ENCODE data around the gene EDARADD.

The EDARADD gene

DNA sequence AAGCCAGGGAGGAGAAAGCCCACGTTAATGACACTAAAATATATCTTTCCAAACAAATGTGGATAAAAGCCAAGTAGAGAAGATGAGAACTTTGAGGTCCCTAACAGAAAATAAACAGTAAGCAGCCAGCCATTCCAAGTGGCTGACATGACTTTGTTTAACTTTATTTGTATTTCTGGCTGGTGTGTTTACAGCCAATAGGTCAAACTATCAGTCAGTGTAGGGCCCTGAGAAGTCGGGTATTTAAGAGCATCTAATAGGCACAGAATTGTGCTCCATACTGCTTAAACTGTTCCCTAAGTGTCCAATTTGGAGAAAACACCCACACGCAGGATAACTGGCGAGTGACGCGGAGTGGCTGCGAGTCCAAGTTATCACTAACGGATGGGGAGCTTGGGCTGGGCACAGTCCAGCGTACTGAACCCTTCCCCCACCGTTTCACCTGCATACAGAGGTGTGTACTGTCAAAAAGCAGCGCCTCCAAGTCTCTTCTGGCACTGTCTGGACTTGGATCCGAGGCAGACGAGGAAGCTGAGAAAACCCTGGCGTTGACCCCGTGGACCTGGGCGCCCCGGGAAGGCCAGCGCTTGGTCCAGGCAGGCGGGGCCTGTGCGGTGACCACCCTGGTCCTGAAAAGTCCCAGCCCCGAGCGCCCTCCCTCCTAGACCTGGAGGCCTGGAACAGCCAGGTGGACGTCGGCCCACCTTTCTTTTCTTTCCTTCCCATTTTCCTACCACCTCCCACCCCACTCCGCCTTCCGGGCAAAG is 129.0 kb downstream of the EDARADD start:
- TF ChIP-seq CTCF (IDR thresholded peaks at IDR 0.05) = no peak
- H3K27ac ChIP-seq = peak overlapping the region; percentile 90
- peaks cover 13% of the 10 kb centered on the region for H3K36me3 ChIP-seq
- H3K4me3 ChIP-seq (ENCODE audit: low read depth in 1 of 2, low read length in 1 of 2) = peak overlapping the region; percentile 85 to 89
- H3K27me3 ChIP-seq = no peaks in the 10 kb centered on the region
- peaks cover 11 to 12% of the 10 kb centered on the region in 2 experiments for H3K4me1 ChIP-seq (ENCODE audit: control insufficient read depth in 1 of 2, insufficient read depth in 1 of 2, low read depth in 1 of 2, low read length in 1 of 2)
- H3K9me3 ChIP-seq = no peaks in the 10 kb centered on the region

DNA sequence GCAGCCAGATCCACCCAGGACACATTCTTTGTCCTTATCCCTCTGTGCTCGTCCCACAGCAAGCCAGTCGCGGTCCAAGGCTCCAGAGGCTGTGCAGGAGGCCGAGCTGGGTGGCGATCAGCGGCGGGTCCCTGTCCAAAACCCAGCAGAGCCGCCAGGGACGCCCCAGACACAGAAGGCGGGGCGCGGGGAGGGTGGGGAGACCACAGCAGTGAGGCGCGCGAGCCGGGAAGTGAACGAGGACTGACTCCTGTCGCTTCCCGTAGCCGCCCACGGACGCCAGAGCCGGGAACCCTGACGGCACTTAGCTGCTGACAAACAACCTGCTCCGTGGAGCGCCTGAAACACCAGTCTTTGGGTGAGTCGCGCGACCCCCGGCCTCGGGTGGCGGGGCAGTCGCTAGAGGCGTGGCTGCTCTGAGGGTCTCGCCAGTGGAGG is 129.6 kb downstream of the EDARADD start, which contains the start of gene LGALS8:
Gene LGALS8 (plus strand): TSS at position 279 of the 438 bp plus-strand sequence. CDS start 2,089 bp downstream, outside the sequence.
- no peak for TF ChIP-seq CTCF (IDR thresholded peaks at IDR 0.05)
- peaks cover 11 to 12% of the 10 kb centered on the region in 2 experiments for H3K4me1 ChIP-seq (ENCODE audit: control insufficient read depth in 1 of 2, insufficient read depth in 1 of 2, low read depth in 1 of 2, low read length in 1 of 2)
- no peaks in the 10 kb centered on the region for H3K9me3 ChIP-seq
- H3K4me3 ChIP-seq (ENCODE audit: low read depth in 1 of 2, low read length in 1 of 2) = peak within 1 kb of the TSS; percentile 85 to 89
- peaks cover 14% of the 10 kb centered on the region for H3K36me3 ChIP-seq
- H3K27me3 ChIP-seq = no peaks in the 10 kb centered on the region
- peak within 1 kb of the TSS; percentile 90 for H3K27ac ChIP-seq

- peaks cover 11 to 12% of the 10 kb centered on the region in 2 experiments for H3K4me1 ChIP-seq (ENCODE audit: control insufficient read depth in 1 of 2, insufficient read depth in 1 of 2, low read depth in 1 of 2, low read length in 1 of 2)
- peaks cover 18% of the 10 kb centered on the region for H3K36me3 ChIP-seq
- no peaks in the 10 kb centered on the region for H3K9me3 ChIP-seq
- peak overlapping the region; percentile 85 to 89 for H3K4me3 ChIP-seq (ENCODE audit: low read depth in 1 of 2, low read length in 1 of 2)
- peak overlapping the region; percentile 90 for H3K27ac ChIP-seq
- TF ChIP-seq CTCF (IDR thresholded peaks at IDR 0.05) = no peak
- H3K27me3 ChIP-seq = no peaks in the 10 kb centered on the region
Observed at GRCh38 chr1:236524142-236524894, 130.2 kb downstream of the EDARADD start.

- Histone ChIP-seq H3K27me3 (no peaks in the 10 kb centered on the region), H3K4me3 (ENCODE audit: low read depth in 1 of 2, low read length in 1 of 2) (peak overlapping the region; percentile 85 to 89), H3K36me3 (peaks cover 18% of the 10 kb centered on the region), H3K4me1 (ENCODE audit: control insufficient read depth in 1 of 2, insufficient read depth in 1 of 2, low read depth in 1 of 2, low read length in 1 of 2) (peaks cover 11 to 12% of the 10 kb centered on the region in 2 experiments), H3K27ac (peak overlapping the region; percentile 90), H3K9me3 (no peaks in the 10 kb centered on the region)
- TF ChIP-seq CTCF (IDR thresholded peaks at IDR 0.05) = no peak
Observed at GRCh38 chr1:236524895-236525184, 130.8 kb downstream of the EDARADD start.

DNA sequence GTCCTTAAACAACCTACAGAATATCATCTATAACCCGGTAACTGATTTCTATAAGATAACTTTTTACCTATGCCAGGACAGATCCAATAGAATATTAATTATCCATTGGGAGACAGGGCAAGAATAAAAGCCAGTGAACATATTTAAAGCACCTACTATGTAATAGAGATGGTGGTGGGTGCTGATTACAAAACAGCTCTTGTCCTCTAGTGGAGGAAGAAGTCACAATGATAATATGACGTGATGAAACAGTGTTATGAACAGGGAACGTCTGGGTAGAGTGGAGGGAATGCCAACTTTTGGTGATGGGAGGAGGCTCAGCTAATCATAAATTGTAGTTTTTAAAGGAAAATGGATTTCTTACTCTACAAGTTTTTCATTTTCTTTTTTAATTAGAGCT is 132.0 kb downstream of the EDARADD start:
- no peaks in the 10 kb centered on the region for H3K9me3 ChIP-seq

More for the DNA sequence above, 132.0 kb downstream of the EDARADD start:
- H3K4me1 ChIP-seq (ENCODE audit: control insufficient read depth in 1 of 2, insufficient read depth in 1 of 2, low read depth in 1 of 2, low read length in 1 of 2) = peaks cover 11 to 12% of the 10 kb centered on the region in 2 experiments
- peaks cover 18% of the 10 kb centered on the region for H3K36me3 ChIP-seq
- no peak overlapping the region for H3K4me3 ChIP-seq (ENCODE audit: low read depth in 1 of 2, low read length in 1 of 2)
- no peak overlapping the region for H3K27ac ChIP-seq
- no peak for TF ChIP-seq CTCF (IDR thresholded peaks at IDR 0.05)
- no peaks in the 10 kb centered on the region for H3K27me3 ChIP-seq

Data from neutrophil (primary cell).